ENCODE data around the gene OR6K2.

The OR6K2 gene

GRCh38 chr1:158685085-158685484, 15.4 kb downstream of the OR6K2 start:
- DNase-seq (ENCODE audit: low spot score): no peak

- DNase-seq (ENCODE audit: low spot score): no peak
These were observed 18.8 kb downstream of the OR6K2 start for GRCh38 chr1:158681606-158682005.

DNA sequence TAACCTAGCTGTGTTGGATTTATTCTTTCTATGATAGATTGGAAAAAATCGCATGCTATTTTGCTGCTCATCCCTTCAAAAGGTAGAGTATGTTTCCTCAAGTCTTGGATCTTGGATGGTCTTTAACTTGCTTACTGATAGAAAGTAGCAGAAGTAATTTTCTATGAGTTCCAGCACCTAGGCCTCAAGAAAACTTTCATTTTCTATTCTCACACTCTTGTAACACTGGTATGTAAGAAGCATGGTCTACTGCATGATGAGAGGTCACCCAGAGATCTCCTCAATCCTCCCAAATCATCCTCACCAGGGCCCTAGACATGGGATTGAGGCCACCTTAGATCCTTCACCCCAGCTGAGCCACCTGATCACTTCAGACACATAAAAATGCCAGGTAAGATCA, 21.2 kb downstream of the OR6K2 start:
- DNase-seq (ENCODE audit: low spot score): no peak

GRCh38 chr1:158675563-158676323, 24.7 kb downstream of the OR6K2 start:
- DNase-seq (ENCODE audit: low spot score): no peak

- DNase-seq (ENCODE audit: low spot score): no peak
These were observed 26.1 kb downstream of the OR6K2 start for GRCh38 chr1:158674302-158674701.

DNA sequence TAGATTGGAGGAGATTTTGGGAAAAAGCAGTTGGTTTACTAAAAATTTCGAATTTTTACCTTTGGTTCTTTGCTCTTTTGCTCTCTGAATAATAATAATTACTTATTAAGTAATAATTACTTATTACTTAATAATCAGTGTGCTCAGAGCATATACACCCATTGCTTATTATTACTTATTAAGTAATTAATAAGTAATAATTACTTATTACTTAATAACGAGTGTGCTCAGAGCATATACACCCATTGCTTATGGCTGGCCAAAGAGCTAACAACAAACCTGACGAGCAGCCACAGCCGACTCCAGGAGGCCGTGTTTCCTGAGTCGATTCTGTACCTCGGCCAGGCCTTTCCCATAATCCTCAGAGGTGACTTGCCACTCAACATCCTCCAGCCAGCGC, 34.4 kb downstream of the OR6K2 start:
- DNase-seq (ENCODE audit: low spot score): no peak

DNA sequence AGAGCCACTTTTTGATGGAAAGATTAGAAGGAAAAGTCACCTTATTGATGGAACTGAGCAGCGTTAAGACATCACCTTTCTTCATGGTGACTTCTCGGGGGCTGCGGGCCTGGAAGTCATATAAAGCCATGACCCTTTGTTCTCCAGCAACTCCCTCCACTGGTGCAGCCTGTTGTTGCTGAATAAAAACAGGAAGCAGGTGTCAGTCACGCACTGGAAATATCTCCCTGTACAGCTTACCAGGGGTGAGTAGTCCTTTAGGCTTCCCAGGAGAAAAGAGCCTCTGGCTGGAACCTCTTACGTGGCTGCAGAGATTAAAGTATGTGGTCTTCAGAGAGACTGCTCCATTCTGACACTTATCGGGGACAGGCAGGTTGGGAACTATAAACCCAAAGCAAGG, 45.9 kb downstream of the OR6K2 start:
- no peak for DNase-seq (ENCODE audit: low spot score)

DNA sequence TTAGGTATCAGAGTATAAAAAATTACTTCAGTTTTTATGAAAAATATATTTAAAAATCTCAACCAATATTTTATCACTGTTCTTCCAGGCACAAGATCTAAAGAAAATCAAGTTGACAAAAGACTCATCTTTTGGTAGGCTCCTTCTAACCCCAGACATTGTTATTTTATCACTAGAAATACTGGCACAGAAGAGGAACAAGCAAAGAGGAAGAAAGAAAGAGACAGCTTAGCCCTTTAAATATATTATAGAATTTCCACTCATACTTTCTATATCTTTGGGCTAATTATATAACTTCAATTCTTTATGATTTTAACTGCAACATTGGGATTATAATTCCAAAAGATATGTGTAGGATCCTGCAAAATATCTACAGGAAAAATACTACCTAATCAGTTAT, 46.4 kb downstream of the OR6K2 start:
- no peak for DNase-seq (ENCODE audit: low spot score)

- no peak for DNase-seq (ENCODE audit: low spot score)
These were observed 47.6 kb downstream of the OR6K2 start for GRCh38 chr1:158652721-158653334.

All from AG20443 (cell line).